CD4-positive, alpha-beta T cell treated with Interleukin-2 at 100 ng/mL for 4 hours (primary cell): Measurements from ENCODE around the gene NOL12.
"Not testable (repeated sequence)": the region's sequence is repeated elsewhere in the genome, so short reads cannot be mapped to it uniquely, and the experiment has no call there.

ENCODE experiments used
- DNase-seq: peaks from one replicate; pipeline ENCODE4 v3.0.0-alpha.2; 2020; ENCODE audit warnings: low spot score

The NOL12 gene

DNA sequence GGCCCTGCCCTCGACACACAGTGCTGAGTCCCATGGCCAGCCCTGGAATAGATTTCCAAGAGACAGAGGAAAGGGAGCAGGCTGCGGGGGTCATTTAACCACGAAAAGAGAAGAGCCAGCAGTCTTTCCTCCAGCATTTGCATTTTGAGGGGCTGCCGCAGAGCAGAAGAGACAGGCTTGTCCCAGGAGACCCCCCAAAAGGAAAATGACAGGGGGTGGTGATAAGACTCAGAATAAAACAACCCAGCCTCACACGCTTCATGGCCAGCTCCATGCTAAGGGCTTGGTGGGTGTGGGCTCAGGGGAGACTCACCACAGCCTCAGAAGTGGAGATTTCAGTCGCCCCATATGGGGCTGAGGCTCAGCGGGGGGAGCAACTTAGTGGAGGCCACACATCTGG lies 27.6 kb downstream of the NOL12 start:
- no peak for DNase-seq

DNA sequence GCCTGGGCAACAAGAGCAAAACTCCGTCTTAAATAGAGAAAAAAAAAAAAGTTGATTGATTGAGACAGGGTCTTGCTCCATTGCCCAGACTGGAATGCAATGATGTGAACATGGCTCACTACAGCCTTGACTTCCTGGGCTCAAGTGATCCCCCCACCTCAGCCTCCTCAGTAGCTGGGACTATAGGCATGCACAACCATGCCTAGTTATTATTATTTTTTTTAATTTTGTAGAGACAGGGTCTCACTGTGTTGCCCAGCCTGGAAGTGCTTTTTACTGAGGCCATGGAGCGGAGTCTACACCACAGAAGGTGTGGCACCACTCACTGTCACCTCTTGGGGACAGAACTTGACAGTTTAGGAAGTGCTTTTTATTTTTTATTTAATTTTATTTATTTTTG lies 28.5 kb downstream of the NOL12 start:
- DNase-seq, result no peak

DNA sequence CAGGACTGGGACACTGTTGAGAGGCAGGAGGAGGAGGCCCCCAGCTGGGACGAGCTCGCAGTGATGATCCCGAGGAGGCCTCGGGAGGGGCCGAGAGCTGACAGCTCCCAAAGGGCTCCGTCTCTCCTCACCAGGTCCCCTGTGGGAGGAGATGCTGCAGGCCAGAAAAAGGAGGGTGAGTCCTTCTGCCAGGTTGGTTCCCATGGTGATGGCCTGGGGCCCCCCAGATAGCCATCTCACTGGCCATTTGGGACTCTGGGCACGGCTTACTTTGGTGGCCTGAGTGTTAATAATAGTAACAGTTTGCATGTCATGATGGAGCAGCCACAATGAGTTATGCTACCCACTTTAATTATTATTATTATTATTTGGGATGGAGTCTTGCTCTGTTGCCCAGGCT lies 29.6 kb downstream of the NOL12 start:
- no peak for DNase-seq

DNA sequence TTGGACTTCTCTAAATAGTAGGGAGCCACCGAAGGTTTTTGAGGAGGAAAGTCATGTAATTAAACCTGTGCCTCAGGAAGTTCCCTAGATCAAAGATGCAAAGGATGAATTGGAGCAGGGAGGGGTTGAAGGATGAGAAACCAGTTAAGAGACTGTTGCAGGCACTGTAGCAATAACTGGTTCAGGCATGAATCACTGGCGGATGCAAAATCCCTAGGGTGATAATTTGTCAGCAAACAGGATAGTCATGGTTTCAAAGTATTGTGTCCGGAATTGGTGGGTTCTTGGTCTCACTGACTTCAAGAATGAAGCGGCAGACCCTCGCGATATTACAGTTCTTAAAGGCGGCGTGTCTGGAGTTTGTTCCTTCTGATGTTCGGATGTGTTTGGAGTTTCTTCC lies 30.6 kb downstream of the NOL12 start:
- DNase-seq, result no peak

DNA sequence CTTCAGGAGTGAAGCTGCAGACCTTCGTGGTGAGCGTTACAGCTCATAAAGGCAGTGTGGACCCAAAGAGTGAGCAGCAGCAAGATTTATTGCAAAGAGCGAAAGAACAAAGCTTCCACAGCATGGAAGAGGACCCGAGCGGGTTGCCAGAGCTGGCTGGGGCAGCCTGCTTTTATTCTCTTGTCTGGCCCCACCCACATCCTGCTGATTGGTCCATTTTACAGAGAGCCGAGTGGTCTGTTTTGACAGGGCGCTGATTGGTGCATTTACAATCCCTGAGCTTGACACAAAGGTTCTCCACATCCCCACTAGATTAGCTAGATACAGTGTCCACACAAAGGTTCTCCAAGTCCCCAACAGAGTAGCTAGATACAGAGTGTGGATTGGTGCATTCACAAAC lies 31.1 kb downstream of the NOL12 start:
- not testable (repeated sequence) for DNase-seq

DNA sequence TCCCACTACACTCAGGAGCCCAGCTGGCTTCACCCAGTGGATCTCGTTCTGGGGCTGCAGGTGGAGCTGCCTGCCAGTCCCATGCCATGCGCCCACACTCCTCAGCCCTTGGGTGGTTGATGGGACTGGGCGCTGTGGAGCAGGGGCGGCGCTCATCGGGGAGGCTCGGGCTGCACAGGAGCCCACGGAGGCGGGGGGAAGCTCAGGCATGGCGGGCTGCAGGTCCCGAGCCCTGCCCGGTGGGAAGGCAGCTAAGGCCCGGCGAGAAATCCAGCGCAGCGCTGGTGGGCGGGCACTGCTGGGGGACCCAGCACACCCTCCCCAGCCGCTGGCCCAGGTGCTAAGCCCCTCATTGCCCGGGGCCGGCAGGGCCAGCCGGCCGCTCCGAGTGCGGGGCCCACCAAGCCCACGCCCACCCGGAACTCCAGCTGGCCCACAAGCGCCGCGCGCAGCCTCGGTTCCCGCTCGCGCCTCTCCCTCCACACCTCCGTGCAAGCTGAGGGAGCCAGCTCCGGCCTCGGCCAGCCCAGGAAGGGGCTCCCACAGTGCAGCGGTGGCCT lies 31.7 kb downstream of the NOL12 start:
- DNase-seq, result not testable (repeated sequence)

DNA sequence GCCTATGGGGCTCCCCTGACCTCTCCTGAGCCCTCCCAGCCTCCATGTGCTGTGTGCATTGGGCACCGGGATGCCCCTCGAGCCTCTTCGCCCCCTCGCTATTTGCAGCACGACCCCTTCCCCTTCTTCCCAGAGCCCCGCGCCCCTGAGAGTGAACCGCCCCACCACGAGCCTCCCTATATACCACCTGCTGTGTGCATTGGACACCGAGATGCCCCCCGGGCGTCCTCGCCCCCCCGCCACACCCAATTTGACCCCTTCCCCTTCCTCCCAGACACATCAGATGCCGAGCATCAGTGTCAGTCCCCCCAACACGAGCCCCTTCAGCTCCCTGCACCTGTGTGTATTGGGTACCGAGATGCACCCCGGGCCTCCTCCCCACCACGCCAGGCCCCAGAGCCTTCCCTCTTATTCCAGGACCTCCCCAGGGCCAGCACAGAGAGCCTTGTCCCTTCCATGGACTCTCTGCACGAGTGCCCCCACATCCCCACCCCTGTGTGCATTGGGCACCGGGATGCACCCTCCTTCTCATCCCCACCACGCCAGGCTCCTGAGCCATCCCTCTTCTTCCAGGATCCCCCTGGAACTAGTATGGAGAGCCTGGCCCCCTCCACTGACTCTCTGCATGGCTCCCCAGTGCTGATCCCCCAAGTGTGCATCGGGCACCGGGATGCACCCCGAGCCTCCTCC lies 39.6 kb downstream of the NOL12 start:
- DNase-seq, result no peak

DNA sequence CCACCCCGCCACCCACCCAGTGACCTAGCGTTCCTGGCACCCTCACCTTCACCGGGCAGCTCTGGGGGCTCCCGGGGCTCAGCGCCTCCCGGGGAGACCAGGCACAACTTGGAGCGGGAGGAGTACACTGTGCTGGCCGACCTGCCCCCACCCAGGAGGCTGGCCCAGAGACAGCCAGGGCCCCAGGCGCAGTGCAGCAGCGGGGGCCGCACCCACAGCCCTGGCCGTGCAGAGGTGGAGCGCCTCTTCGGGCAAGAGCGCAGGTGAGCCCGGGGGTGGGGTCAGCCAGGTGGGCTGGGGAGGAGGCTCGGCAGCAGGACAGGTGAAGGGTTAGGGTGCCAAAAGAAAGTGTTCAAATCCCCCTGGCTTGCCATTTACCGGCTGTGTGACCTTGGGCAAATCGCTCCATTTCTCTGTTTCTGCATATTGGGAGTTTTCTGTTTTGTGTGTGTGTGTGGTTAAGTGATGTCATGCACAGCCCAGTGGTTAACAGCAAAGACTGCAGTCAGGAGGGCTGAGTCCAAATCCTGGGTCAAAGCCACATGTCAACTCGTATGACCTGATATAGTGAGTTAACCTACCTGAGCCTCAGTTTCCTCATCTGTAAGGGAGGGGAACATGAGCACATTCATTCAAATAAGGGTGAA lies 40.2 kb downstream of the NOL12 start:
- DNase-seq, result no peak

DNA sequence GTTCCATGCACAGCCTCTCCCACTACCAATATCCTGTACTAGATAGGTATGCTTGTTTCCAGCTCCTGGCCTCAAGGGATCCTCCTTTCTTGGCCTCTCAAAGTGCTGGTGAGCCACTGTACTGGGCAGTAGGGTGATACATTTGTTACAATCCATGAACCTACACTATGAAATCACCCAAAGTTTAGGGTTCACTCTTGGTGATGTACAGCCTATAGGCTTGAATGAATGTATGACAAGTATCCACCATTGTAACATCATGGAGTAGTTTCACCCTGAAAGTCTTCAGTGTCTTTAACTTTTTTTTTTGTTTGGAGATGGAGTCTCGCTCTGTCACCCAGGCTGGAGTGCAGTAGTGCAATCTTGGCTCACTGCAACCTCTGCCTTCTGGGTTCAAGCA lies 42.5 kb downstream of the NOL12 start:
- DNase-seq, result no peak

DNA sequence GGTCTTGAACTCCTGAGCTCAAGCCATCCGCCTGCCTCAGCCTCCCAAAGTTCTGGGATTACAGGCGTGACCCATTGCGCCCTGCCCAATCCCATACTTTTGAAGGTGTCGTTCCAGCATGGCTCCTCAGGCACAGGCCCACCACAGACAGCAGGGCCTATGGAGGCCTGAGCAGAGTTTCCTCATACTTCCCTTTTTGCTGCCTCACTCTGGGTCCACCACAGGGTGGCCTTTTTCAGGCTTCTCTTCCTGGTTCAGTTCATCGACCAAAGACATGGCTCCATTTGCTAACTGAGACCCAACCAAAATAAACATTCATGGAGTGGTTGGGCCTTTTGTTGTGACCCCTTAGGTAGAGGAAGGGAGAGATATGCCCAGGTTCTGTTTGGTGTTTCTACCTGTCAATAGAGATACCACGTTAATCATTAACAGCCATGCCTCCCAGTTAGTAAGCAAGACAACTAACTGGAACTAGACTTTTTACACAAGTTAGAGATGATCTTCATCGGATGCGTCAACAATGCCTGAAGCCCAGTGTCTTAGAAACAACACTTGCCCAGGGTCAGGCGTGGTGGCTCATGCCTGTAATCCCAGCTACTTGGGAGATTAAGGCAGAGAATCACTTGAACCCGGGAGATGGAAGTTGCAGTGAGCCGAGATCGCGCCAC lies 45.8 kb downstream of the NOL12 start:
- no peak for DNase-seq

DNA sequence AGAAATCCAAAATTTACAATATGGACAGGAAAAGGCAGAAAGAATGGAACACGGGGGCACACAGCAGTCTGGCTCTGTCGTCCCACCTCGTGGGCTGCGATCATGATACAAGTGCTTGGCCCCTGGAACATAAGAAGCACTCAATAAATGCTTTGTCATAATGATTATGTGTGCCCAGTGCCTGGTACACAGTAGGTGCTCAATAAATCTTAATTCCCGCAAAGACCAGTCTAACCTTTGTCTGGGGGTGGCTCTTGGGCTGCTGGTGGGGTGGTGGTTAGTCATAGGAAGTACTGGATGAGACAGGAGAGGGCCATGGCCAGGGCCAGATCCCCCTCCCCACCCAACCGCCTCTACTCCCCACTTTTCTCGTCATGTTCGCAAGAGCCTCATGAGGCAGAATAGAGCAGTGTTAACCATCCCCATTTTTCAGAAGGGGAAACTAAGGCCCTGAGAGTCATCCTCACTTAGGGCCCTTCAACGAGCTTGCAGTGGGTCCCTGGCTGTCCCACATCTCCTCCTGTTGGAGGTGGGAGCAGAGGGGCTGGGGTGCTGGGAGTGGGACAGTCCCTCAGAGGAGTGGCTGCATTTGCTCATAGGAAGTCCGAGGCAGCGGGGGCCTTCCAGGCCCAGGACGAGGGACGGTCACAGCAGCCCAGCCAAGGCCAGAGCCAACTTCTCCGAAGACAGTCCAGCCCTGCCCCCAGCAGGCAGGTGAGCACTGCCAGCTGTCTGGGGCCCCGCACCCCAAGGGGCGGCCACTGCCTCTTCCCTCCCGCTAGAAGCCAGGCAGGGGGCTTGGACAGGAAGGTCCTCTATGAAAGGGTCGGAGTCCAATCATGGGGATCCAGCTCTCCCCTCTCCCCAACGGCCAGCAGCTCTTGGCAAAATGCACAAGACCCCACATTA lies 46.8 kb downstream of the NOL12 start:
- no peak for DNase-seq

DNA sequence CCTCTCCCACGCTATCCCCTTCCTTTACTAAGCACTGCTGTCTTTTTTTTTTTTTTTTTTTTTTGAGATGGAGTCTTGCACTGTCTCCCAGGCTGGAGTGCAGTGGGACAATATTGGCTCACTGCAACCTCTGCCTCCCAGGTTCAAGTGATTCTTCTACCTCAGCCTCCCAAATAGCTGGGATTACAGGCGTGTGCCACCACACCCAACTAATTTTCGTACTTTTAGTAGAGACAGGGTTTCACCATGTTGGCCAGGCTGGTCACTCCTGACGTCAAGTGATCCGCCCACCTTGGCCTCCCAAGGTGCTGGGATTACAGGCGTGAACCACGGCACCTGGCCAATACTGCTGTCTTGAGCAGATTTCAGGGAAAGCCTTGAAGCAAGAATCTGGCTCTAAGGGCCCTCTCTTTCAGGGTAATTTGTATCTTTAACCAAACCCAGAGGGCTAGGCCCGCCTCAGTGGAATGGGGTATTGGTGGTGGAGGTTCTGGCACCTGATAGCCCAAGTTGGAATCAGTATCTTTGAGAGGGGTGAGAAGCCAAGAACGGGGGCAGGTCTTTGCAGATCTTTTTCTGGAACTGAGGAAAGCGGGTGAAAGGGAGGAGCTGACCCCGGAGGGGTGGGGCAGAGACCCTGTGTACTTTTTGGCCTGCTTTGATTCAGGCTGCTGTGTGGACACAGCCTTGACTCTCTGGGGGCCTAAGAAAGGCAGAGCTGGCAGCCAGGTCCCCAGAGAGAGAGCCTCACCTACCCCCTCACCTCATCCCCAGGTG lies 47.7 kb downstream of the NOL12 start:
- DNase-seq, result no peak

DNA sequence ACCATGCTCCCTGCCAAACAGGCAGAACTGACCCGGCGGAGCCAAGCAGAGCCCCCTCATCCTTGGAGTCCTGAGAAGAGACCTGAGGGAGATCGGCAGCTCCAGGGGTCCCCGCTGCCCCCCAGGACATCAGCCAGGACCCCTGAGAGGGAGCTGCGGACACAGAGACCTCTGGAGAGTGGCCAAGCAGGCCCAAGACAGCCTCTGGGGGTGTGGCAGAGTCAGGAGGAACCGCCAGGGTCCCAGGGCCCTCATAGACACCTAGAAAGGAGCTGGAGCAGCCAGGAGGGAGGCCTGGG lies 48.2 kb downstream of the NOL12 start:
- DNase-seq, result no peak

DNA sequence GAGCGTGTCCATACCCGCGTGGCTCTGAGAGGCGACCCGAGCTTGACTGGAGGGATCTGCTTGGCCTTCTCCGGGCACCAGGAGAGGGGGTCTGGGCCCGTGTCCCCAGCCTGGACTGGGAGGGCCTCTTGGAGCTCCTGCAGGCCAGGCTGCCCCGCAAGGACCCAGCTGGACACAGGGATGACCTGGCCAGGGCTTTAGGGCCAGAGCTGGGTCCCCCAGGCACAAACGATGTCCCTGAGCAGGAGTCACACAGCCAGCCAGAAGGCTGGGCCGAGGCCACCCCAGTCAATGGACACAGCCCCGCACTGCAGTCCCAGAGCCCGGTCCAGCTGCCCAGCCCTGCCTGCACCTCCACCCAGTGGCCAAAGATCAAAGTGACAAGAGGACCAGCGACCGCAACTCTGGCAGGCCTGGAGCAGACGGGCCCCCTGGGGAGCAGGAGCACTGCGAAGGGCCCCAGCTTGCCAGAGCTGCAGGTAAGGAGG lies 48.9 kb downstream of the NOL12 start:
- DNase-seq, result no peak

DNA sequence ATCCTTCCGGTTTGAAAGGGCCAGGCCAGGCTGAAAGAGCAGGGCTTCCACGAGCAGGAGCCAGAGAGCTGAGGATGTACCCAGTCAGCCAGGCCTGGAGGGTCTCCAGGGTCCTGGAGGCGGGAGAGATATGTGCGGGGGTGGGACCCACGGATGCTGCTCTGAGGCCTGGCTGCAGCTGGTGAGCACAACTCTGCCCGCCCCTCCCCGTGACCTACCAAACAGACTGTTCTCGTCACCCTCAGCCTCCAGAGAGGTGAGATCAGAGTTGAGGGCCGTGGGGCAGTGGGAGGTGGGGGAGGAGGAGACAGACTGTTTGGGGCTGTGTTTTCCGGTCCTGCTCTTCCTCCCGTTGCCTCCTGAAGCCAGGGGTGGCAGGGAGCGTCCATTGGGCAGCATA lies 52.9 kb downstream of the NOL12 start:
- DNase-seq, result no peak

DNA sequence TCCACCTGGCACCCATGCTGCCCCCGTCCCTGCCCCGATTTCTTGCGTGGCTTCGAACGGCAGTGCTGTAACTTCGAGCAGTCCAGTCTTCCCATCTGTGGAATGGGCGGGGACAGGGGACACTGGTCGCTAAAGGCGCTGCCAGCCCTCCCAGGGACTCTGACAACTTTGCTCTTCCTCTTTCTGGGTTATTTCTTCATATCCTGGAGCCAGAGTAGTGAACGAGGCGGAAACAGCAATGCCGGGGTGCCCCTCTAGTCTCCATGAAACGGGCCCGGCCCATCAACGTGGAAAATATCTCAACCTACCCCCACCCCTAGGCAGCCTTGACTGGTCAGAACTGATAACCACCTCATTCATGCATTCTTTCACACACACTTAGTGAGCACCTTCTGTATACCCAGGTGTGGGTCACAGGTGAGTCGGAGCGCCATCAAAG lies 53.5 kb downstream of the NOL12 start:
- DNase-seq, result no peak

DNA sequence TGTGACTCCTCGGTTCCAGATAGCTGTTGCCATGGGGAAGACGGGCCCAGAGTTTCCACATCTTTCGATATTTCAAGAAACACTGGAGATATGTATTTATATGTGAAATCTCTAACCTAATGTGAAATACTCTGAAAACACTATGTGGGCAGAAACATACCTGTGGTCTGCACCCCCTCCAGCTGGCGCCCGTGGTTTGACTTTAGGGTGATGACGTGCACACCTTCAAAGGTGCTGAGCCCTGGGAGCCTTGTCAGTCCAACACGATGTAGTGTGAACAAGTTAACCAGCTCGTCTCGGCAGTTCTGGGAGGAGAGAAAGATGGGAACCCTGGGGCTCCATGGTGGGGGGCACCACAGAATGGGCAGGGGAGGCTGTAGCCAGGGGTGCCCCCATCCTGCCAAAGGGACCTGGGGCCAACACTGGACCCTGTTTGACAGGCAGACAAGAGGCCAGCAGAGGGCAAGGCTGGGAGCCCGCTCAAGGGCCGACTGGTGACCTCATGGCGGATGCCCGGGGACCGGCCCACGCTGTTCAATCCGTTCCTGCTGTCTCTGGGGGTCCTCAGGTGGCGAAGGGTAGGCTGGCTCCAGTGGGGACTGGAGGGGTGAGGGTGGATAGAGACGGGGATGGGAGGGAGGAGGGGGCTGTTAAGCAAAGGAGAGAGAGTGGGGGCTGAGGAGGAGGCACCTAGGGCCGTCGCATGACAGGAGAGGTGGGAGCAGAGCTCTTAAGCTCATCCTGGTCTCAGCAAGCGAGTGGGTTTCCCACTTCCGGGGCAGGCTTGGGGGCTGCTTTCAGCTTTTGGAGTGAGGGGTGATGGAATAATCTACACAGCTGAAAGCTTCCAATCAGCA lies 54.5 kb downstream of the NOL12 start:
- DNase-seq, result no peak

DNA sequence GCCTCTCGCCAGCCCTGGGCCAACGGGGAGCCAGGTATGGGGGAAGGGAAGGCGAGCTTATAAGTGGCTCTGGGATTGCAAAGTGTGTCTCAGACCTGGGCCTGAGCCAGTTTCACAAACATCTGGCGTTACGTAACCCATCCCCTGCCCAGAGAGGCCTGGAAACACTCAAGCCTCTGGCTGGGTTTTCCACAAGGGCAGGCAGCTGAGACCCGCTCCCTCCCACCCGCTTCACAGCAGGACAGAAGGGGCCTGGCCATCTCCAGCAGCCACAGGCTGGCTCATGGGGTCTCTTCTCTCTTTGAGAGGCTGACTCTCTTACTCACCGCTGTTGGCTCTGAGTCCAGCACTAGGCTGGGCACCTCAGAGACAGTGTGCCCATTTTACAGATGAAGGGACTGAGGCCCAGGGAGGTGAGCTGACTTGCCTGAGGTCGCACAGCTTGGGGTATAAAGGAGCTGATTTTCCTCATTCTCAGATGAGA lies 55.2 kb downstream of the NOL12 start:
- no peak for DNase-seq

DNA sequence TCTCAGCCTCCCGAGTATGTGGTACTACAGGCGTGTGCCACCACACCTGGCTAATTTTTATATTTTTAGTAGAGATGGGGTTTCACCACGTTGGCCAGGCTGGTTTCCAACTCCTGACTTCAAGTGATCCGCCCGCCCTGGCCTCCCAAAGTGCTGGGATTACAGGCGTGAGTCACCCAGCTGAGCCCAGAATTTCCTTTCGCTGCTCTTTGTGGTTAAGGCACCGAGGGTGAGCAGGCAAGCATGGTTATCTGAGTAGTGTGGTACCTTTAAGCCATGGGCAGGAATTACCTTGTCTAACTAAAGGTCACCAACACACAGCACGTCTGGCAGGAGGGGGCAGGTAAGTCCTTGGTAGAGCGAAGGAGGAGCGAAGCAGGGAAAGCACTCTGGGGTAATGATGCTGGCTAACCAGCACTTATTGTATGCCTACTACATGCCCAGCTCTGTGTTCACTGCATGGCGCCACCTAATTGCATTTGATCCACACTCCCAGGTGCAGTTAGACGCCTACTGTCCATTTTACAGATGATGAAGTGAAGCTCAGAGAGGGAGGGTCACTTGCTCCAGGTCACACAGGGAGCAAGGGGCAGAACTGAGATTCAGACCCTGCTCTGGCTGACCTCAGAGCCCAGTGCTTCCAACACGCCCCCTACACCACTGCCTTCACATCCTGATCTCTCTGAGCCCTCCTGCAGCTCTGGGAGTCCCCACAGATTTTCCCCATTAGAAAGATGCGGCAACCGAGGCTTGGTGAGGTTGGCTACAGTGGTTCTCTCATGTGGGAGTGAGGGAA lies 56.4 kb downstream of the NOL12 start:
- DNase-seq, result no peak
